NB4 (cell line): ENCODE measurements around the gene DUSP23.

Source experiments
- CTCF ChIP-seq: IDR thresholded peaks from one replicate; pipeline ENCODE4 v1.5.1; 2012; ENCODE audit warnings: low read depth, low read length
- MAX ChIP-seq: IDR thresholded peaks from 2 replicates; pipeline ENCODE4 v1.6.1; 2011; ENCODE audit warnings: low read depth, low read length
- MYC ChIP-seq: IDR thresholded peaks from 2 replicates; pipeline ENCODE4 v1.6.1; 2011; ENCODE audit warnings: low read depth, low read length
- POLR2A ChIP-seq: IDR thresholded peaks from 2 replicates; pipeline ENCODE4 v1.6.1; 2011; ENCODE audit warnings: mild to moderate bottlenecking; ENCODE audit not compliant: insufficient read length; ENCODE audit errors: extremely low read depth

GRCh38 chr1:159827549-159827948 lies 46.8 kb downstream of the DUSP23 start:
- TF ChIP-seq CTCF (no peak), POLR2A (no peak), MAX (no peak), MYC (no peak)
